ENCODE data around the gene OSBPL9. TPM values are rescaled to one million over a fixed set of nuclear protein-coding genes. Genes with fewer than 3 reads are reported as not detected.

OSBPL9 gene
- total RNA-seq, 2 donors from 2014 or later: 94.1 to 114 TPM

DNA sequence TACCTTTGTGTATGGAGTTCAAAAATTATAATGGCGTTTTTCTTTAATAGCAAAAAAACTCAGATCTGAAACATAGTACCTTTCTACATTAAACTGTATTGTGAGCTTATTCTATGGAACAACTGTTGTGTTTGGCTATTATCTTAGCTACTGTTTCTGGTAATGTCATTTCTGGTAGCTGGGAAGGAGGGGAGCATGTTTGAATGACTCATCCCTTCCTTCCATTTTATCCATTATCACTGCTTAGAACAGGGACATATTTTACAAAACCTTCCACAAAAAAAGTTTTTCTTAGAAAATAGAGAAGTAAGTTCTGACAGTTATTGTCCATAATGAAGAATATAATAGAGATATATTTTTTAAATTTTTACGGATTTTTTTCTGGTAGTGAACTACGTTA, 133.3 kb downstream of the OSBPL9 start:
- ATAC-seq (ENCODE audit: insufficient number of reproducible peaks, low FRiP score, low read depth): no peak
- TF ChIP-seq, protein P1, sequence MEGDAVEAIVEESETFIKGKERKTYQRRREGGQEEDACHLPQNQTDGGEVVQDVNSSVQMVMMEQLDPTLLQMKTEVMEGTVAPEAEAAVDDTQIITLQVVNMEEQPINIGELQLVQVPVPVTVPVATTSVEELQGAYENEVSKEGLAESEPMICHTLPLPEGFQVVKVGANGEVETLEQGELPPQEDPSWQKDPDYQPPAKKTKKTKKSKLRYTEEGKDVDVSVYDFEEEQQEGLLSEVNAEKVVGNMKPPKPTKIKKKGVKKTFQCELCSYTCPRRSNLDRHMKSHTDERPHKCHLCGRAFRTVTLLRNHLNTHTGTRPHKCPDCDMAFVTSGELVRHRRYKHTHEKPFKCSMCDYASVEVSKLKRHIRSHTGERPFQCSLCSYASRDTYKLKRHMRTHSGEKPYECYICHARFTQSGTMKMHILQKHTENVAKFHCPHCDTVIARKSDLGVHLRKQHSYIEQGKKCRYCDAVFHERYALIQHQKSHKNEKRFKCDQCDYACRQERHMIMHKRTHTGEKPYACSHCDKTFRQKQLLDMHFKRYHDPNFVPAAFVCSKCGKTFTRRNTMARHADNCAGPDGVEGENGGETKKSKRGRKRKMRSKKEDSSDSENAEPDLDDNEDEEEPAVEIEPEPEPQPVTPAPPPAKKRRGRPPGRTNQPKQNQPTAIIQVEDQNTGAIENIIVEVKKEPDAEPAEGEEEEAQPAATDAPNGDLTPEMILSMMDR (IDR thresholded peaks at IDR 0.05): no peak
- Histone ChIP-seq H3K9me3 (no peaks in the 10 kb centered on the region), H3K27me3 (replicated peaks; ENCODE audit: insufficient read depth) (no peaks in the 10 kb centered on the region), H3K4me1 (ENCODE audit: control insufficient read depth in 1 of 2, low read depth in 2 of 2) (peaks cover 0 to under 1% of the 10 kb centered on the region in 2 donors), H3K36me3 (peaks cover 3% of the 10 kb centered on the region), H3K4me3 (no peak overlapping the region), H3K27ac (no peak overlapping the region)
- no peak for DNase-seq (ENCODE audit: low spot score)

DNA sequence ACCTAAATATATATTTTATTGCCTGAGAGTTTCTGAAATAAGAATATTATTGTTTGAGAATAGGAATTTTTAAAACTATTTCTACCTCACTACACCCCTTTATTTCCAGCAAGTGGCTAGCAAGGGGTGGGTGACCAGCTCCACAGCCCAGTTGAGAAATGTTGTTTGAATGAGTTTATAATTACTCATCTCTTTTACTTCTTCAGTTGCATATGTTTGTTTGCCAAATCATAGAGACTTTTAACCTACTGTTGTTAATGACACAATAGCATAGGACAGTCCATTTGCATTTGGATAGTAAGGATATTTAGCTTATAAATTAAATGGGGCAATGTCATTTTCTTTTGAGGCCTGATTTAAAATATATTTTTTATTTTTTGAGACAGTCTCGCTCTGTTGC, 133.8 kb downstream of the OSBPL9 start:
- no peaks in the 10 kb centered on the region for H3K27me3 ChIP-seq (replicated peaks; ENCODE audit: insufficient read depth)
- no peak overlapping the region for H3K27ac ChIP-seq
- DNase-seq (ENCODE audit: low spot score) (no peak), ATAC-seq (ENCODE audit: insufficient number of reproducible peaks, low FRiP score, low read depth) (no peak)
- H3K4me3 ChIP-seq: no peak overlapping the region
- TF ChIP-seq, protein P1 (IDR thresholded peaks at IDR 0.05): no peak
- no peaks in the 10 kb centered on the region for H3K4me1 ChIP-seq (ENCODE audit: control insufficient read depth in 1 of 2, low read depth in 2 of 2)
- peaks cover 3% of the 10 kb centered on the region for H3K36me3 ChIP-seq
- no peaks in the 10 kb centered on the region for H3K9me3 ChIP-seq

DNA sequence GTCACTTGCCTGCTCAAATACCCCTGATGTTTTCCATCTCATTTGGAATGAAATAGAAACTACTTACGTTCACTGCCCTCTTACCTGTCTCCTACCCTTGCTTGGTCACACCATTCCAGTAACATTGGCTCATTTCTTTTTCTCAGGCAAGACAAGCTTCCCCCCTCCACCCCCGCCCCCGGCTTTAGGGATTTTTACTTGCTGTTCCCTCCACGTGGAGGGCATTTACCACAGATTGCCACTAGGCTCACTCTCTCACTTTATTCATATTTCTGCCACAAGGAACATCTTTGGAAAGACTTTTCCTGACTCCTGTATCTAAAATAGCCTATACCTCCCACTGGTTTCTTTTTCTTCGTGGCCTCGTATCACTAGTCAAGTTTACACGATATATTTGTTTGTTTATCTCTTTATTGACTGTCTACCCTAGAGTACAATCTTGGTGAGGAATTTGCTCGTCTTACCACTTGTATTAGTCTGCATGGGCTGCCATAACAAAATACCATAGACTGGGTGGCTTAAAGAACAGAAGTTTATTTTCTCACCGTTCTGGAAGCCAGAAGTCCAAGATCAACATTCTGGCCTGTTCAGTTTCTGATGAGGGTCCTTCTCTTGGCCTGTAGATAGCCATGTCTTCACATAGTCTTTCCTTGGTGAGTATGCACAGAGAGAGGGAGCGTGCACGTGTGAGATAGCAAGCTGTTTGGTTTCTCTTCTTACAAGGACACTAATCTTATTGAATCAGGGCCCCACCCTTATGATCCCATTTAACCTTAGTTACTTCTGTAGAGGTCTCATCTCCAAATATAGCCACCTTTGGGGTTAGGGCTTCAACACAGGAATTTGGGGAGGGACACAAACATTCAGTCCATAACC, 135.4 kb downstream of the OSBPL9 start:
- DNase-seq (ENCODE audit: low spot score): no peak
- Histone ChIP-seq H3K4me3 (no peak overlapping the region), H3K9me3 (no peaks in the 10 kb centered on the region), H3K36me3 (peaks cover 3% of the 10 kb centered on the region), H3K27me3 (replicated peaks; ENCODE audit: insufficient read depth) (no peaks in the 10 kb centered on the region), H3K27ac (no peak overlapping the region), H3K4me1 (ENCODE audit: control insufficient read depth in 1 of 2, low read depth in 2 of 2) (peaks cover 2 to 7% of the 10 kb centered on the region in 2 donors)
- no peak for ATAC-seq (ENCODE audit: insufficient number of reproducible peaks, low FRiP score, low read depth)
- TF ChIP-seq, protein P1 (IDR thresholded peaks at IDR 0.05): no peak

DNA sequence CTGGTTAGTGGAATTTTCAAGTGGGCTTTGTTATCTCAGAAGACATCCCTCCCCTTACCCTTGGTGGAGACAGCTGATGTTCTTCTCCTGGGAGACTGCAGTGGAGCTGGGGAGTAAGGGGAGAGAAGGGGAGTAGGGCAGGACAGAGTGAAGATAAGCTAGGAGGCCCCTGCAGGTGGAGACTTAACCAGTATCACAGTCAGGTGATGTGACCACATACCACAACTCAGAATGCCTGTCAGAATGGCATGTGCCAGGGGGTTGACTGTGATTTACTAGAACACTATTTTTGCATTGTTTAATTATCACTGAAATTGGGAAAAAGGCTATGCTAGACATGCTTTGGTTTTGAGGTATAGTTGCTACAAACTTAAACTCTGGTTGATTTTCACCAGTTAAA, 137.1 kb downstream of the OSBPL9 start:
- Histone ChIP-seq H3K36me3 (peaks cover 3% of the 10 kb centered on the region), H3K27me3 (replicated peaks; ENCODE audit: insufficient read depth) (no peaks in the 10 kb centered on the region), H3K27ac (no peak overlapping the region), H3K4me1 (ENCODE audit: control insufficient read depth in 1 of 2, low read depth in 2 of 2) (peaks cover 11 to 24% of the 10 kb centered on the region in 2 donors), H3K9me3 (no peaks in the 10 kb centered on the region), H3K4me3 (no peak overlapping the region)
- no peak for DNase-seq (ENCODE audit: low spot score)
- ATAC-seq (ENCODE audit: insufficient number of reproducible peaks, low FRiP score, low read depth): no peak
- TF ChIP-seq, protein P1 (IDR thresholded peaks at IDR 0.05): no peak

DNA sequence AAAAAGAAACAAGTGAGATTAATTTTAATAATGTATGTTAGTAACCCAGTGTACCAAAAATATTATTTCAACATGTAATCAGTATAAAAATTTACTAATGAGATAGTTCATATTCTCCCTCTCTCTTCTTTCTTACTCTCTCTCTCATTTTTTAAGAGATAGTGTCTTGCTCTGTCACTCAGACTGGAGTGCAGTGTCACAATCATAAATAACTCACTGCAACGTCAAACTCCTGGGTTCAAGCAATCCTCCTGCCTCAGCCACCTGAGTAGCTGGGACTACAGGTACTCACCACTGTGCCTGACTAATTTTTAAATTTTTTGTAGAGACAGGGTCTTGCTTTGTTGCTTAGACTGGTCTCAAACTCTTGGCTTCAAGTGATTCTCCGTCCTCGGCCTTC, 137.8 kb downstream of the OSBPL9 start:
- TF ChIP-seq, protein P1 (IDR thresholded peaks at IDR 0.05): no peak
- no peak overlapping the region for H3K27ac ChIP-seq
- H3K4me3 ChIP-seq: no peak overlapping the region
- peaks cover 3% of the 10 kb centered on the region for H3K36me3 ChIP-seq
- no peak for DNase-seq (ENCODE audit: low spot score)
- H3K9me3 ChIP-seq: no peaks in the 10 kb centered on the region
- ATAC-seq (ENCODE audit: insufficient number of reproducible peaks, low FRiP score, low read depth): no peak
- peaks cover 18 to 31% of the 10 kb centered on the region in 2 donors for H3K4me1 ChIP-seq (ENCODE audit: control insufficient read depth in 1 of 2, low read depth in 2 of 2)
- no peaks in the 10 kb centered on the region for H3K27me3 ChIP-seq (replicated peaks; ENCODE audit: insufficient read depth)
